HG03558 (cell line): Measurements from ENCODE around the gene IRAK1.

ENCODE experiments used
- ATAC-seq: cut with Tn5 transposase; IDR thresholded peaks from one replicate; pipeline ENCODE4 v1.9.1; 2021; ENCODE audit warnings: moderate number of reproducible peaks; ENCODE audit not compliant: unreplicated experiment; ENCODE audit errors: extremely low read depth

The IRAK1 gene

GRCh38 chrX:154019633-154020528 lies at the start of gene IRAK1:
Gene IRAK1 (minus strand): TSS chrX:154019902. CDS start chrX:154019812, 90 bp downstream.
- ATAC-seq: no peak

- ATAC-seq: no peak
Measured at GRCh38 chrX:154068560-154068959, 48.9 kb upstream of the IRAK1 start.

GRCh38 chrX:154064637-154065435 lies 45.1 kb upstream of the IRAK1 start:
- no peak for ATAC-seq

DNA sequence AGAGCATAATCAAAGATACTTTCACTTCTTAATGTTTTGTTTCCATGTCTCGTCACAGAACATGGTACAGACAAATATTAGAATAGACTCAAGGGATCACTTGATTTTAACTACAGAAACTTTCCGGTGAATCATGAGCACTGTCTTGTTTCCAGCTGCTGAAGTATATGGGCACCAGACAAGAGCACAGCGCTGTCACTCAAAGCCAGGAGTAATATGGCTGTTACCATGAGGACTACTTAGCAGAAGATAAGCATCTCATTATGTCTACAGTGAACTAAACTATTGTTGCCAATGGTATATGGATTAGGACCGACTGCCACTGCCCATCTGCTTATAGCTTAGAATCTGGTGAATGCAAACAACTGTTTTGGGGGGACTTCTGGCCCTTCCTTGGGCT lies 43.5 kb upstream of the IRAK1 start:
- ATAC-seq: no peak

- ATAC-seq: no peak
Measured at GRCh38 chrX:154061801-154062200, 42.1 kb upstream of the IRAK1 start.

- ATAC-seq: no peak
Measured at GRCh38 chrX:154059729-154060245, 40.1 kb upstream of the IRAK1 start.

DNA sequence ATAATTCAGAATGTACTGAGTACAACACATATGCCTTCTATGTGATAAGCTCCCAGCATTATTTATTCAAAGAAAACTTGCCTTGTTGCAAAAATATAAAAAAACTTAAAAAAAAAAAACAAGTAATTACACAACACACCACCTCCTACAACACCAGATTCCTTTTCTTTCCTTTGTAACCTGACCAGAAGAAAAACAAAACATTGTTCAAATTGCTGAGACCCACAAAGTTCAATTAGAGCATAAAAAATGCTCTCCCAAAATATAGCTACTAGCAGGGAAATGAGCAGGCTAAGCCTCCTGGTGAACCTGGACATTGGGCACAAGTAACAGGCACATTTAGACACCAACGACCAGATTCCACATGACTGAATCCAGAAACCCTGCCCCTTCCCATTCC lies 39.5 kb upstream of the IRAK1 start:
- no peak for ATAC-seq

DNA sequence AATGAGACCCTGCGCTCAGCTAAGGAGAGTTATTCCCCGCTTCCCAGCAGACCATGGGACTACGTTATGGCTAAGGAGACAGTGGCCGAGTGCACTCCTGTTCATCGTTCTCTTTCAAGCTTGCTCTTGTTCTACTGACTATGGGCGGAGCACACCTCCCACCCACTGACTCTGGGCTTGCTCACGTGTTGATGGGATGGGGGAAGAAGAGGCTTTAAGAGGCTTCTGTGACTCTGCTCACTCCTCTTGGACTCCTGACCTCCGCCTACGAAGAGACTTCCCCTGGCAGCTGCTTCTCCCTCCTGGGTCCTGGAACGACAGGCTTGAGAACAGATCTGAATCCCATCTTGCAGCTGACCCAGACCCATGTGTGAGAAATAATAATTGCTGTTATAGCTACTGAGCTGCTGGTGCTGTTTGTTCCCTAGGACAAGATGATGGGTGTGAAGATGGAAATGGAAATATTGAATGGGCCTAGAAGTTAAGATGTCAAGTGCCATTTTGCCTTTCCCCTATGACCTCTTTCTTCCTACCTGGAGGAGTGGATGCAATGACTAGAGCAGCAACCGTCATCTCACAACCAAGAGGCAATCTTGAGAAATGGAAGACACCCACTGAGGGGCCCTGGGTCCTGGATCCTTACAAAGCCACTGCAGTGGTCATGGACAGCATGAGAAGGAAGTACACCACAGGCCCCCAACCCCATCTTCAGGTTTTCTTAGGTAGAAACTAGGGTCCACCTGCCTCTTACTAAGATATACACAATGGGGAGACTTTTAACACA lies 38.7 kb upstream of the IRAK1 start:
- no peak for ATAC-seq

GRCh38 chrX:154057791-154058190 lies 38.1 kb upstream of the IRAK1 start:
- ATAC-seq: no peak

- no peak for ATAC-seq
Measured at GRCh38 chrX:154056770-154057241, 37.1 kb upstream of the IRAK1 start.

DNA sequence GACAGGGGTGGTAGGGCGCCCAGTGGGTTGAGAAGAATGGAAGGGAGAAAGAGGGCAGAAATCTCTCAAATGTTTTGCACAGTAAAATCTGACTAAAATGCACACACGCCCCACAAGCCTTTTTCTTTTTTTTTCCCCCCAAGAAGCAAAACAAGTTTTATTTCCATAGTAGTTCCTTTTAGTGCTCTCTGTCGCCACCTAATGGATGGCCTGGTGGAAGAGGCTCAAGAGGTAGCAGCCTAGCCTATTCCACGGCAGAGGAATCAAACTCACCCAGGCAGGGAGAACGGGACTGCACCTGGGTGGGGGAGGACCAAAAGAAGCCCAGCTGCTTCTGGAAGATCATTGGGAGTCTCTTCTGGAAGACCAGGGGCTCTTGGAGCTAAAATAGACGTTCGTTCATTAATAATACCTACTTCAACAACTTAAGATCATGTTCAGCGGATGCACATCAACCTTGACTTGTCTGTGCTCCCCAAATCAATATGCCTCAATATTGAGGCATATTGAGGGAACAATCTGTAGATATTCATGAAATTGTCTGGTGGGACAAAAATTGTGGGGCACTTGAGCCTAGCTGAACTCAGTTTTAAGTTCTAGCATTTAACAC lies 31.6 kb upstream of the IRAK1 start:
- ATAC-seq: no peak

DNA sequence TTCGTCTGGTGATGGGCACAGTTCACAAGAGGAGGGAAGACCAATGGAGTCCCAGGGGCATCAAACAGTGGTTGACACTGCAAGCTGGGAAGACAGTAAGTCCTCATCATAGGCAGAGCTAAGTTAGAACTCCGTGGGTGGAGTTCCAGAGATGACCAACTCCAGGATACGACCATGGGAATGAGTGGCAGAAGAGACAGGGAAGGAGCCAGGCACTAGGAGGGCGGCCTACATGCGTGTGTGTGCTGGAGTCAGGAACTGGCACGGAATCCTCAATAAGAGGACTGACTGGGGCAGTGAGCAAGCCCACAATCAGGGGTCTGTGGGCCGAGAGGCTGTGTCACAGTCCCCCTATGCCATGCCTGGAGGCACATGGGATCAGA lies 30.4 kb upstream of the IRAK1 start:
- ATAC-seq: no peak

- no peak for ATAC-seq
Measured at GRCh38 chrX:154049209-154050112, 29.8 kb upstream of the IRAK1 start.

- ATAC-seq: no peak
Measured at GRCh38 chrX:154048398-154048797, 28.7 kb upstream of the IRAK1 start.

GRCh38 chrX:154046940-154047610 lies 27.4 kb upstream of the IRAK1 start:
- ATAC-seq: no peak

DNA sequence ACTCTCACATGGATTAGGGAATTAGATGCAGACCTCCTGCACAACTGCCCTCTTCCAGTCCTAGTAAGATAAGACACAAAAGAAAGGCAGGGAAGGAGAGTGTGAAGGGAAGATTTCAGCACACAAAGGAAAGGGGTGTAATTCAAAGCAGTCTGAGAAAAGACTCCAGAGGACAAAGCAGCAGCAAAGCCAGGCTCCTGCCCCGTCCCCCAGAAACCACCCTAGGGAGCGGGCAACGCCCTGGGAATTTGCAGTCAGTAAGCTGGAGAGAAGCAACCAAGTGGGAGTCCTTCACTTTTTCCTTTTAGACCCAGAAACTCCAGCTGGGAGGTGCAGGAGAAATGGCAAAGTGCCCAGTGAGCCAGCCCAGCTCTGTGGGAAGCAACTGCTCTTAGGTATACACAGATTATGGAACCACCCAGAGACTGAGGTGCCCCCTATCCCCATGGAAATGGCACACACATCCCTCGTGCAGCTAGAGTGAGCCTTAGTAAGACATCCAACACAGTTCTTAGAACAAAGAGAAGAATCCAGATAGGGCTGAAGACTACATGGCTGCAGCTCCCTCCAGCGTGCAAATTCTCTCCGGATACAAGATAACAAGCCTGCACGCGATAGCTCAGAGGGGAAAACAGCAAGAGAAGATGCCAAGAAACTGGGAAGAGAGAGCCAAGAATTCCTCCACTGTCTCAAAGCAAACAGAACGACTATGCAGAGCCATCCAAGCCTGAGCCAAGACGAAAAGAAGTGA lies 26.5 kb upstream of the IRAK1 start:
- no peak for ATAC-seq

DNA sequence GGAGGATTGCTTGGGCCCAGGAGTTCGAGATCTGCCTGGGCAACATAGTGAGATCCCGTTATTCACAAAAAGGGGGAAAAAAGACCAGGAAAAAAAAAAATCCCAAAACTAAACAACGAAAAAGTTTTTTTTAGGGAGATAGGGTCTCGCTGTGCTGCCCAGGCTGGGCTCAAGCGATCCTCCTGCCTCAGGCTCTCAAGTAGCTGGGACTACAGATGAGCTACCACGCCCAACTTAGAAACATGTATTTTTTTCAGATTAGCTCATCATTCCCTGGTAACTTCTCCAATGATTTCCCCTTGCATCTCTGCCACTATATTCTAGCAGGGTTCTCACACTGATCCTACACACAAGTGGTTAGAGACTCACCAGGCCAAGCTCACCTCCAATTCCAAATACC lies 24.4 kb upstream of the IRAK1 start:
- no peak for ATAC-seq
